ENCODE measurements around the gene RBM42.

DNA sequence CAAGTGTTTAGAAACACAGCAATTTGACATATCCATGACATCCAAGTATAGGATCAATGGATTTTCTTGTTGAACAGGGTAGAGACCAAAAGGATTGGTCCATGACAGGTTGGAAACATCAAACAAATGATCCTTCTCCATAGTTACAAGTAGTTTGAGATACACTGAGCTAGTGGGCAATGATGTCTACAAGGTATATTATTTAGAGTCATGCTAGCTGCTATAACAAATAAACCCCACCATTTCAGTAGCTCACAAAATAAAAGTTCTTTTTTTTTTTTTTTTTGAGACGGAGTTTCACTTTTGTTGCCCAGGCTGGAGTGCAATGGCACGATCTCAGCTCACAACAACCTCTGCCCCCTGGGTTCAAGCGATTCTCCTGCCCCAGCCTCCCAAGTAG, 21.2 kb upstream of the RBM42 start:
- TF ChIP-seq, protein P1, sequence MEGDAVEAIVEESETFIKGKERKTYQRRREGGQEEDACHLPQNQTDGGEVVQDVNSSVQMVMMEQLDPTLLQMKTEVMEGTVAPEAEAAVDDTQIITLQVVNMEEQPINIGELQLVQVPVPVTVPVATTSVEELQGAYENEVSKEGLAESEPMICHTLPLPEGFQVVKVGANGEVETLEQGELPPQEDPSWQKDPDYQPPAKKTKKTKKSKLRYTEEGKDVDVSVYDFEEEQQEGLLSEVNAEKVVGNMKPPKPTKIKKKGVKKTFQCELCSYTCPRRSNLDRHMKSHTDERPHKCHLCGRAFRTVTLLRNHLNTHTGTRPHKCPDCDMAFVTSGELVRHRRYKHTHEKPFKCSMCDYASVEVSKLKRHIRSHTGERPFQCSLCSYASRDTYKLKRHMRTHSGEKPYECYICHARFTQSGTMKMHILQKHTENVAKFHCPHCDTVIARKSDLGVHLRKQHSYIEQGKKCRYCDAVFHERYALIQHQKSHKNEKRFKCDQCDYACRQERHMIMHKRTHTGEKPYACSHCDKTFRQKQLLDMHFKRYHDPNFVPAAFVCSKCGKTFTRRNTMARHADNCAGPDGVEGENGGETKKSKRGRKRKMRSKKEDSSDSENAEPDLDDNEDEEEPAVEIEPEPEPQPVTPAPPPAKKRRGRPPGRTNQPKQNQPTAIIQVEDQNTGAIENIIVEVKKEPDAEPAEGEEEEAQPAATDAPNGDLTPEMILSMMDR (conservative IDR thresholded peaks at IDR 0.05; ENCODE audit: low read depth, low read length): no peak
- TF ChIP-seq EZH2 (IDR thresholded peaks at IDR 0.05; ENCODE audit: low read length, unreplicated experiment): no peak
